Stomach (tissue), 9 donors: Measurements from ENCODE around the gene EVI5L. TPM values are rescaled to one million over a fixed set of nuclear protein-coding genes. Genes with fewer than 3 reads are reported as not detected.
A peak's percentile ranks its signal among the peaks of the same experiment; 100 is the strongest.

ENCODE experiments used
- DNase-seq, 2 donors: peaks; one replicate each; pipeline versions ENCODE4 v3.0.0 to v3.0.0-alpha.2; 2013 to 2019
- H3K27ac ChIP-seq, 5 donors: fragments of 200-600 bp in 4 of 5; sonication (generic) in 4 of 5; one replicate each; pipeline ENCODE4 v1.5.1; 2013 to 2019; ENCODE audit warnings: mild to moderate bottlenecking in 1 of 5, moderate library complexity in 1 of 5
- H3K27me3 ChIP-seq, 3 donors: fragments of 200-600 bp; sonication (generic); one replicate each; pipeline ENCODE4 v1.5.1; 2017 to 2019; ENCODE audit warnings: mixed run types in 1 of 3
- H3K36me3 ChIP-seq, 4 donors: fragments of 200-600 bp; sonication (generic); 1 replicate in 3 of 4; 2 replicates in 1 of 4; pipeline ENCODE4 v1.5.1; 2016 to 2019
- H3K4me1 ChIP-seq, 4 donors: fragments of 200-600 bp; sonication (generic); one replicate each; pipeline ENCODE4 v1.5.1; 2016 to 2019
- H3K4me3 ChIP-seq, 4 donors: fragments of 200-600 bp; sonication (generic) in 3 of 4; one replicate each; pipeline ENCODE4 v1.5.1; 2016 to 2019; ENCODE audit warnings: mild to moderate bottlenecking in 1 of 4
- H3K9me3 ChIP-seq, 4 donors: fragments of 200-600 bp; sonication (generic); one replicate each; pipeline ENCODE4 v1.5.1; 2016 to 2019
- EP300 ChIP-seq: sonication (generic); formaldehyde crosslinking; IDR thresholded peaks from one replicate; pipeline ENCODE4 v1.6.1; 2017; ENCODE audit warnings: antibody characterized with exemption
- POLR2A ChIP-seq, 4 donors: fragments of 450-650 bp; IDR thresholded peaks; one replicate each; pipeline ENCODE4 v1.6.1; 2016; ENCODE audit warnings: antibody characterized with exemption in 4 of 4, control low read depth in 2 of 4, mild to moderate bottlenecking in 1 of 4, moderate library complexity in 1 of 4
- POLR2AphosphoS5 ChIP-seq, 3 donors: sonication (generic); formaldehyde crosslinking; IDR thresholded peaks; one replicate each; pipeline ENCODE4 v1.6.1; 2016; ENCODE audit warnings: antibody characterized with exemption in 3 of 3
- WGBS, 5 donors: extraction: QIAGEN DNeasy Blood & Tissue Kit in 3 of 5; methylation state at CpG; one replicate each; pipeline versions ENCODE4 v1.1.5 to v1.1.7; 2013 to 2018; 5-methylcytosine and 5-hydroxymethylcytosine counted together
- intact Hi-C: fragments of 100-400 bp; cut with DNase I; formaldehyde crosslinking; loops from one replicate; pipeline ENCODE4 v1.15.1; 2023; ENCODE audit warnings: low total_unique reads
- polyA plus RNA-seq, 3 donors: library from polyadenylated mRNA; stranded (reverse); fragments of 200-250 nt; gene quantifications; one replicate each; pipeline ENCODE4 v1.2.3, GENCODE V29; 2013
- total RNA-seq, 5 donors: library from RNA; depleted of rRNA; stranded (reverse); fragments of >200 nt; gene quantifications; one replicate each; pipeline versions ENCODE4 v1.1.0 to v1.2.3, GENCODE V29; 2014 to 2016
- TF ChIP-seq, protein P1 (sequence below), 7 experiments: fragments of 450-650 bp in 4 of 7; fragments of 200-600 bp in 3 of 7; sonication (generic) in 3 of 7; IDR thresholded peaks; one replicate each; pipeline ENCODE4 v1.5.1; 2016 to 2019; ENCODE audit warnings: antibody characterized with exemption in 7 of 7, control low read depth in 2 of 7, mild to moderate bottlenecking in 1 of 7
- donor health status: healthy with polysubstance abuse.
- donor health status: Bipolar disorder and iron deficiency.
- donor health status: healthy.

Gene EVI5L
- total and polyA plus RNA-seq, 8 donors: 4.9 to 31.6 (median 8.4) TPM

DNA sequence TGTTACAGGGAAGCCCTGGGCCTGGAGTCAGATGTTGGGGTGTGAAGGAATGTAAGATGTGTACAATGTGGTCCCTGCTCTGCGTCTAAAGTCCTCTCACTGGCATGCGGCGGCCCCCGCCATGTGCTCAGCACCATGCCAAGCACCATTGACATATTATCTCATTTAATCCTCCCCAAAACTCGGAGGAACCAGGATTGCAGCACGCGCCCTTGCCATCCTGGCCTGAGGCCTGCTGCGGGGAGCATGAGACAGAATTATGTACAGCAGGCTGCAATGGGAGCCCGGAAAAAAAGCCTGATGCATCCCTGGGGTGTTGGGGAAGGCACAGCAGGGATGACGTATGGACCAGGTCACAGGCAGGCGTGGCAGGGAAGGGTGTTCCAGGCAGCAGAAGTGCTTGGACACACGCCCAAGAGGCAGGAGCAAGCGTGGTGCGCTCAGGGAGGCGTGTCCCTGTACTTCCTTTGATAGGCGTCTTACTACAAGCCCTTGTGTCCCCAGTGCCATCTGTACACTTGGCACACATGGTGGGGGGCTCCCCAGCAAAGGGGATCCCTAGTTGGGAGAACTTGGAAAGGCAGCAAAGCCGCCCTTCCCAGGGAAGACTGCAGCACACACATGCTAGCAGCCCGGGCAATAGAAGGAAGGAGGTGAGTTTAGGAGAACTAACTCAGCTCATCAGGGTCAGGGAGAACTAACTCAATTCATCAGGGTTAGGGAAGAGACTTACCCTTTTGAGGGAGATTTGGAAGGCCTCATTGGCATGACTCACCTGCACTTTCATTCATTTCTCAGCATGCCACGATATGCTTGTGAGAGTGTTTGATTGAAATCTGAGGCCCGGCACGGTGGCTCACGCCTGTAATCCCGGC is 3.4 kb downstream of the EVI5L start:
- DNase-seq: peak; percentile 92 to 93
- peak overlapping the region; percentile 48 to 72 (median 65) for H3K27ac ChIP-seq

GRCh38 chr19:7839476-7839875 is 9.5 kb downstream of the EVI5L start:
- 91 to 97% (median 96%) methylated on average over 6 of the region's 6 CpGs for WGBS, 5 donors

More for the DNA sequence above, 3.4 kb downstream of the EVI5L start:
- H3K4me1 ChIP-seq: peaks cover 13 to 52% (median 49%) of the 10 kb centered on the region in 4 donors
- TF ChIP-seq POLR2A (IDR thresholded peaks at IDR 0.05) (no peak), POLR2AphosphoS5 (IDR thresholded peaks at IDR 0.05) (peak in 2 of 3 donors; percentile 38 to 59), EP300 (no peak)
- TF ChIP-seq, protein P1, sequence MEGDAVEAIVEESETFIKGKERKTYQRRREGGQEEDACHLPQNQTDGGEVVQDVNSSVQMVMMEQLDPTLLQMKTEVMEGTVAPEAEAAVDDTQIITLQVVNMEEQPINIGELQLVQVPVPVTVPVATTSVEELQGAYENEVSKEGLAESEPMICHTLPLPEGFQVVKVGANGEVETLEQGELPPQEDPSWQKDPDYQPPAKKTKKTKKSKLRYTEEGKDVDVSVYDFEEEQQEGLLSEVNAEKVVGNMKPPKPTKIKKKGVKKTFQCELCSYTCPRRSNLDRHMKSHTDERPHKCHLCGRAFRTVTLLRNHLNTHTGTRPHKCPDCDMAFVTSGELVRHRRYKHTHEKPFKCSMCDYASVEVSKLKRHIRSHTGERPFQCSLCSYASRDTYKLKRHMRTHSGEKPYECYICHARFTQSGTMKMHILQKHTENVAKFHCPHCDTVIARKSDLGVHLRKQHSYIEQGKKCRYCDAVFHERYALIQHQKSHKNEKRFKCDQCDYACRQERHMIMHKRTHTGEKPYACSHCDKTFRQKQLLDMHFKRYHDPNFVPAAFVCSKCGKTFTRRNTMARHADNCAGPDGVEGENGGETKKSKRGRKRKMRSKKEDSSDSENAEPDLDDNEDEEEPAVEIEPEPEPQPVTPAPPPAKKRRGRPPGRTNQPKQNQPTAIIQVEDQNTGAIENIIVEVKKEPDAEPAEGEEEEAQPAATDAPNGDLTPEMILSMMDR (IDR thresholded peaks at IDR 0.05): no peak
- no peak overlapping the region for H3K4me3 ChIP-seq
- intact Hi-C loops: no loop called here
- no peaks in the 10 kb centered on the region for H3K36me3 ChIP-seq
- WGBS, 5 donors: 45 to 62% (median 56%) methylated on average over 23 of the region's 23 CpGs
- H3K9me3 ChIP-seq: no peaks in the 10 kb centered on the region
- H3K27me3 ChIP-seq: no peaks in the 10 kb centered on the region

DNA sequence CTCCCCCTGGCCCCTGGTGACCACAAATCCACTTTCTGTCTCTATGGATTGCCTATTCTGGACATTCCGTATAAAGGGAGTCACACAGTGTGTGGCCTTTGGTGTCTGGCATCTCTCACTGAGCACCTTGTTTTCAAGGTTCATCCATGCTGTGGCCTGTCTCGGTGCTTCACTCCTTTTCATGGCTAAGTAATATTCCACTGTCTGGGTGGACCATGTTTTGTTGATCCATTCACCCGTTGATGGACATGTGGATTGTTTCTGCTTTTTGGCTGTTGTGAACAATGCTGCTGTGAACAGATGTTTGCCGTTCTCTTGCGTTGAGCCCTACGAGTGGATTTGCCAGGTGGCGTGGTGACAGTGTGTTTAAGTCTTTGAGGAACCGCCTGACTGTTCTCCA is 10.6 kb downstream of the EVI5L start:
- H3K27me3 ChIP-seq: no peaks in the 10 kb centered on the region
- no peak for TF ChIP-seq EP300
- TF ChIP-seq, protein P1 (IDR thresholded peaks at IDR 0.05): no peak
- no peaks in the 10 kb centered on the region for H3K4me1 ChIP-seq
- no peak overlapping the region for H3K27ac ChIP-seq
- no peaks in the 10 kb centered on the region for H3K9me3 ChIP-seq
- no peaks in the 10 kb centered on the region for H3K36me3 ChIP-seq
- H3K4me3 ChIP-seq: no peak overlapping the region
- DNase-seq: no peak
- whole genome bisulfite sequencing, 5 donors: 81 to 91% (median 88%) methylated on average over 8 of the region's 8 CpGs
- intact Hi-C loops: loop anchor here (10.0 kb wide), 1 partner anchor 164 kb away; the partner anchor contains the start of gene ELAVL1

More at GRCh38 chr19:7839476-7839875, 9.5 kb downstream of the EVI5L start:
- TF ChIP-seq POLR2AphosphoS5 (IDR thresholded peaks at IDR 0.05): no peak
- TF ChIP-seq POLR2A (IDR thresholded peaks at IDR 0.05): no peak
- TF ChIP-seq, protein P1 (IDR thresholded peaks at IDR 0.05): no peak
- TF ChIP-seq EP300: no peak
- no peak overlapping the region for H3K4me3 ChIP-seq
- no peak for DNase-seq
- H3K27me3 ChIP-seq: no peaks in the 10 kb centered on the region
- intact Hi-C loops: no loop called here
- H3K4me1 ChIP-seq: peaks cover 0 to 5% (median 3%) of the 10 kb centered on the region in 4 donors
- no peaks in the 10 kb centered on the region for H3K9me3 ChIP-seq
- no peak overlapping the region for H3K27ac ChIP-seq
- H3K36me3 ChIP-seq: no peaks in the 10 kb centered on the region

DNA sequence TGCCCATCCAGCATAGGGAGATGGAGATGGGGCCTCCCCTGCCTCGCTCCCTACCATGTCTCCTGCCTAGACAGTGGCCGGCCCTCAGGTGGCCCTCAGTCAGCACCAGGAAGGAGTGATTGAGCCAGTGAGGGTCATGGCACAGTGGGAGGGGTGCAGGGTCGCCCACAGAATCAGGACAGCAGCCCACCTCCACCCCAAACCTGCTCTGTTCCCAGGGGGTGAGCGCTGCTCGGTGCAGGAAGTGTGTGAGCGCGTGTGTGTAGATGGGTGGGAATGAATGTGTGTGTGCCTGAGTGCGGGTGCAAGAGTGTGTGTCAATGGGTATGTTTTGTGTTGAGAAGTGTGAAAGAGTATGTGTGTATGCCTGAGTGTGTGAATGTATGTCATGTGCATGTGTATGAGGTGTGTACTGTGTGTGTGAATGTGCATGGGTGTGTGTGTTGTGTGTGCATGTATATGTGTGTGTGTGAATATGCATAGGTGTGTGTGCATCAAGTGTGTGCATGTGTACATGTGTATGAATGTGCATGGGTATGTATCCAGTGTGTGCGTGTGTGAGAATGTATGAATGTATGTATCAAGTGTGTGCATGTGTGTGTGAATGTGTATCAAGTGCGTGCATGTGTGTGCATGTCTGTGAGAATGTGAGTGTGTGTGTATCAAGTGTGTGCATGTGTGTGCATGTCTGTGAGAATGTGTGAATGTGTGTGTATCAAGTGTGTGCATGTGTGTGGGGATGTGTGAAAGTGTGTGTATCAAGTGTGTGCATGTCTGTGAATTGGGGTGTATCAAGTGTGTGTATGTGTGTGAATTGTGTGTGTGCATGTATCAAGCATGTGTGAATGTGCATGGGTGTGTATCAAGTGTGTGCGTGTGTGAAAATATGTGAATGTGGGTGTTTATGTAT is 12.0 kb downstream of the EVI5L start:
- Histone ChIP-seq H3K9me3 (no peaks in the 10 kb centered on the region), H3K4me1 (no peaks in the 10 kb centered on the region), H3K27ac (no peak overlapping the region), H3K4me3 (no peak overlapping the region), H3K36me3 (no peaks in the 10 kb centered on the region), H3K27me3 (no peaks in the 10 kb centered on the region)
- 85 to 95% (median 93%) methylated on average over 9 to 11 of the region's 11 CpGs for WGBS, 5 donors
- TF ChIP-seq POLR2AphosphoS5 (IDR thresholded peaks at IDR 0.05): no peak
- TF ChIP-seq, protein P1 (IDR thresholded peaks at IDR 0.05): no peak
- intact Hi-C loops: loop anchor here (10.0 kb wide), 1 partner anchor 163 kb away; the partner anchor contains the start of gene ELAVL1
- no peak for DNase-seq
